HepG2 (cell line): ENCODE results near the gene RFTN1.

Experiments
- HMGA1 ChIP-seq: sonication (generic); formaldehyde crosslinking; conservative IDR thresholded peaks from 2 replicates; pipeline ENCODE4 v1.4.0; 2020; ENCODE audit warnings: missing genetic modification reagents
- MAFF ChIP-seq: IDR thresholded peaks from 2 replicates; pipeline ENCODE4 v1.6.1; 2011; ENCODE audit warnings: low read depth, low read length, improper control_type of control experiment
- RAD21 ChIP-seq: fragments of 450-650 bp; formaldehyde crosslinking; IDR thresholded peaks from 2 replicates; pipeline ENCODE4 v1.5.0; 2020; ENCODE audit warnings: mild to moderate bottlenecking
- SCMH1 ChIP-seq: sonication (generic); formaldehyde crosslinking; IDR thresholded peaks from 2 replicates; pipeline ENCODE4 v1.9.0; 2021; ENCODE audit warnings: missing genetic modification reagents, mild to moderate bottlenecking, borderline replicate concordance
- SP2 ChIP-seq: sonication (generic); formaldehyde crosslinking; IDR thresholded peaks from 2 replicates; pipeline ENCODE4 v1.5.1; 2020; ENCODE audit warnings: mild to moderate bottlenecking, missing genetic modification reagents
- STAG1 ChIP-seq: sonication (generic); formaldehyde crosslinking; IDR thresholded peaks from 2 replicates; pipeline ENCODE4 v1.4.0; 2020; ENCODE audit warnings: missing genetic modification reagents
- TF ChIP-seq, protein P1 (sequence below): IDR thresholded peaks from 2 replicates; pipeline ENCODE4 v1.6.1; 2012; ENCODE audit warnings: inconsistent platforms

GRCh38 chr3:16303037-16303575 lies 210.4 kb downstream of the RFTN1 start:
- TF ChIP-seq HMGA1 (CRISPR knock-in tag), result no peak
- no peak for TF ChIP-seq RAD21 (CRISPR knock-in tag)
- no peak for TF ChIP-seq MAFF
- no peak for TF ChIP-seq SCMH1
- no peak for TF ChIP-seq SP2 (CRISPR knock-in tag)
- TF ChIP-seq, protein P1, sequence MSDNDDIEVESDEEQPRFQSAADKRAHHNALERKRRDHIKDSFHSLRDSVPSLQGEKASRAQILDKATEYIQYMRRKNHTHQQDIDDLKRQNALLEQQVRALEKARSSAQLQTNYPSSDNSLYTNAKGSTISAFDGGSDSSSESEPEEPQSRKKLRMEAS, result no peak
- TF ChIP-seq STAG1, result no peak
